ENCODE data around the gene TMEM178B. TPM values are rescaled to one million over a fixed set of nuclear protein-coding genes. Genes with fewer than 3 reads are reported as not detected.

TMEM178B gene
- total RNA-seq, 1 experiment from 2014 or later, result 0.39 TPM

DNA sequence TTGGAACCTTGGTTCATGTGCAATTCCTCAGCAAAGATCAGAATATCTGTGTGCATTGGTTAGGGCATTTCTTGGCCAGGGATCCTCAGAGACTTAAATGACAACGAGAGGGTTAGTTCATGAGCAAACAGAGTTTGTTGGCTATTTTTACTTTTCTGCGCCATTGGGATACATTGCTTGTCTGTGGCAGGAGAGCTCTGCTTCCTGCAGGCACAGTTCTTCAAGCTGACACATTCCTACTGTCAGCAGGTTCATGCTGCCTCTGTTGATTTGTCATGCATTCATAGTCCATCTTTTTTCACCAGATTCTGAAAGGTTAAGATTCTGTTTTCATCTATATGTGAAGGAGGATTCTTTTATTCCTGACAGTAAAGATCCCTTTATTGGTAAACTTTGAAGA, 139.4 kb downstream of the TMEM178B start:
- TF ChIP-seq POLR2AphosphoS5 (IDR thresholded peaks at IDR 0.05; ENCODE audit: low read depth, low read length), result no peak
- TF ChIP-seq SIN3A (IDR thresholded peaks at IDR 0.05; ENCODE audit: borderline replicate concordance, insufficient read depth, low read depth, low read length), result no peak
- TF ChIP-seq, protein P1, sequence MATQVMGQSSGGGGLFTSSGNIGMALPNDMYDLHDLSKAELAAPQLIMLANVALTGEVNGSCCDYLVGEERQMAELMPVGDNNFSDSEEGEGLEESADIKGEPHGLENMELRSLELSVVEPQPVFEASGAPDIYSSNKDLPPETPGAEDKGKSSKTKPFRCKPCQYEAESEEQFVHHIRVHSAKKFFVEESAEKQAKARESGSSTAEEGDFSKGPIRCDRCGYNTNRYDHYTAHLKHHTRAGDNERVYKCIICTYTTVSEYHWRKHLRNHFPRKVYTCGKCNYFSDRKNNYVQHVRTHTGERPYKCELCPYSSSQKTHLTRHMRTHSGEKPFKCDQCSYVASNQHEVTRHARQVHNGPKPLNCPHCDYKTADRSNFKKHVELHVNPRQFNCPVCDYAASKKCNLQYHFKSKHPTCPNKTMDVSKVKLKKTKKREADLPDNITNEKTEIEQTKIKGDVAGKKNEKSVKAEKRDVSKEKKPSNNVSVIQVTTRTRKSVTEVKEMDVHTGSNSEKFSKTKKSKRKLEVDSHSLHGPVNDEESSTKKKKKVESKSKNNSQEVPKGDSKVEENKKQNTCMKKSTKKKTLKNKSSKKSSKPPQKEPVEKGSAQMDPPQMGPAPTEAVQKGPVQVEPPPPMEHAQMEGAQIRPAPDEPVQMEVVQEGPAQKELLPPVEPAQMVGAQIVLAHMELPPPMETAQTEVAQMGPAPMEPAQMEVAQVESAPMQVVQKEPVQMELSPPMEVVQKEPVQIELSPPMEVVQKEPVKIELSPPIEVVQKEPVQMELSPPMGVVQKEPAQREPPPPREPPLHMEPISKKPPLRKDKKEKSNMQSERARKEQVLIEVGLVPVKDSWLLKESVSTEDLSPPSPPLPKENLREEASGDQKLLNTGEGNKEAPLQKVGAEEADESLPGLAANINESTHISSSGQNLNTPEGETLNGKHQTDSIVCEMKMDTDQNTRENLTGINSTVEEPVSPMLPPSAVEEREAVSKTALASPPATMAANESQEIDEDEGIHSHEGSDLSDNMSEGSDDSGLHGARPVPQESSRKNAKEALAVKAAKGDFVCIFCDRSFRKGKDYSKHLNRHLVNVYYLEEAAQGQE (IDR thresholded peaks at IDR 0.05; ENCODE audit: insufficient read depth in 1 of 2, low read depth in 2 of 2, low read length in 1 of 2), result no peak
- TF ChIP-seq TCF7L2 (IDR thresholded peaks at IDR 0.05; ENCODE audit: low read depth, low read length), result no peak
- TF ChIP-seq, protein P2, sequence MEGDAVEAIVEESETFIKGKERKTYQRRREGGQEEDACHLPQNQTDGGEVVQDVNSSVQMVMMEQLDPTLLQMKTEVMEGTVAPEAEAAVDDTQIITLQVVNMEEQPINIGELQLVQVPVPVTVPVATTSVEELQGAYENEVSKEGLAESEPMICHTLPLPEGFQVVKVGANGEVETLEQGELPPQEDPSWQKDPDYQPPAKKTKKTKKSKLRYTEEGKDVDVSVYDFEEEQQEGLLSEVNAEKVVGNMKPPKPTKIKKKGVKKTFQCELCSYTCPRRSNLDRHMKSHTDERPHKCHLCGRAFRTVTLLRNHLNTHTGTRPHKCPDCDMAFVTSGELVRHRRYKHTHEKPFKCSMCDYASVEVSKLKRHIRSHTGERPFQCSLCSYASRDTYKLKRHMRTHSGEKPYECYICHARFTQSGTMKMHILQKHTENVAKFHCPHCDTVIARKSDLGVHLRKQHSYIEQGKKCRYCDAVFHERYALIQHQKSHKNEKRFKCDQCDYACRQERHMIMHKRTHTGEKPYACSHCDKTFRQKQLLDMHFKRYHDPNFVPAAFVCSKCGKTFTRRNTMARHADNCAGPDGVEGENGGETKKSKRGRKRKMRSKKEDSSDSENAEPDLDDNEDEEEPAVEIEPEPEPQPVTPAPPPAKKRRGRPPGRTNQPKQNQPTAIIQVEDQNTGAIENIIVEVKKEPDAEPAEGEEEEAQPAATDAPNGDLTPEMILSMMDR (IDR thresholded peaks at IDR 0.05), result no peak
- Histone ChIP-seq H3K27ac (ENCODE audit: low read length) (no peak overlapping the region), H3K9me3 (ENCODE audit: control insufficient read depth, insufficient read depth, low read depth, low read length) (no peaks in the 10 kb centered on the region), H3K4me3 (ENCODE audit: low read depth in 2 of 2, low read length in 2 of 2) (no peak overlapping the region), H3K4me1 (ENCODE audit: control insufficient read depth, insufficient read depth, low read length) (no peaks in the 10 kb centered on the region), H3K27me3 (ENCODE audit: control insufficient read depth, insufficient read depth, low read length) (no peaks in the 10 kb centered on the region; the same call in 1 of the 2 replicates), H3K36me3 (ENCODE audit: control insufficient read depth, insufficient read depth, low read length) (no peaks in the 10 kb centered on the region)
- BruUV-seq (replicated peaks), result no TSS peak
- no peak for DNase-seq (ENCODE audit: low read depth, low spot score)
- POLR2A ChIA-PET, result no interaction called here
- no peak for ATAC-seq
- in situ Hi-C loops (cut with HindIII; ENCODE audit: low pct_unique_long_range_greater_than_20kb, low sequenced_read_pairs), result no loop called here
- intact Hi-C loops (cut with micrococcal nuclease; ENCODE audit: unreplicated experiment), result no loop called here
- CTCF ChIA-PET, result no interaction called here

DNA sequence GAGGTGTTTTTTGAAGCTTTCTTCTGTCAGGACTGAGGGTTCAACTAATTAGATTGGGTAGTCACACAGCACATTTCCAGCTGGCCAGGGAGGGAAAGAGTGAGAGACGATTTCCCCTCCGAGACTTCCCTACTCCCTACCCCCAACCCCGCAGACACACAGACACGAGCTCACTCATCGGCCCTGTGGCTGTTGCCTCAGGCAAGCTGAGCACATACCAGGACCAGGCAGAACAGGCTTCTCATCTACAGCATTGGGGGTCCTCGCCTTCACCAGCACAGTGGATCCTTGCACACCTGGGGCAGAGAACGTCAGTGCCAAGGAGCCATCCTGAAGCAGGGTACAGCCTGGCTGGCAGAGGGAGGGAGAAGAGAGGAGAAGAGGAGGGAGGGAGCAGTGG, 144.1 kb downstream of the TMEM178B start:
- no TSS peak for BruUV-seq (replicated peaks)
- Histone ChIP-seq H3K27ac (ENCODE audit: low read length) (no peak overlapping the region), H3K27me3 (ENCODE audit: control insufficient read depth, insufficient read depth, low read length) (no peaks in the 10 kb centered on the region; the same call in 1 of the 2 replicates), H3K4me3 (ENCODE audit: low read depth in 2 of 2, low read length in 2 of 2) (no peak overlapping the region), H3K4me1 (ENCODE audit: control insufficient read depth, insufficient read depth, low read length) (no peaks in the 10 kb centered on the region), H3K9me3 (ENCODE audit: control insufficient read depth, insufficient read depth, low read depth, low read length) (no peaks in the 10 kb centered on the region), H3K36me3 (ENCODE audit: control insufficient read depth, insufficient read depth, low read length) (no peaks in the 10 kb centered on the region)
- POLR2A ChIA-PET, result no interaction called here
- ATAC-seq (no peak), DNase-seq (ENCODE audit: low read depth, low spot score) (no peak)
- CTCF ChIA-PET, result no interaction called here
- in situ Hi-C loops (cut with HindIII; ENCODE audit: low pct_unique_long_range_greater_than_20kb, low sequenced_read_pairs) (no loop called here), intact Hi-C loops (cut with micrococcal nuclease; ENCODE audit: unreplicated experiment) (no loop called here)
- TF ChIP-seq TCF7L2 (IDR thresholded peaks at IDR 0.05; ENCODE audit: low read depth, low read length) (no peak), POLR2AphosphoS5 (IDR thresholded peaks at IDR 0.05; ENCODE audit: low read depth, low read length) (no peak), SIN3A (IDR thresholded peaks at IDR 0.05; ENCODE audit: borderline replicate concordance, insufficient read depth, low read depth, low read length) (no peak)
- TF ChIP-seq, protein P2 (IDR thresholded peaks at IDR 0.05), result no peak
- TF ChIP-seq, protein P1 (IDR thresholded peaks at IDR 0.05; ENCODE audit: insufficient read depth in 1 of 2, low read depth in 2 of 2, low read length in 1 of 2), result no peak

Data from Panc1 (cell line).